WTC11 (cell line): Measurements from ENCODE around the gene ATG13. TPM values are rescaled to one million over a fixed set of nuclear protein-coding genes. Genes with fewer than 3 reads are reported as not detected.

Source experiments
- ATAC-seq: fragments of 200-7000 bp; cut with Tn5 transposase; 2 replicates; pipeline ENCODE4 v1.10.0; 2021; ENCODE audit warnings: mild to moderate bottlenecking, moderate library complexity
- CTCF ChIA-PET: fragments of 300-600 bp; sonication (Branson Sonifier 250); formaldehyde crosslinking; loops from one replicate; lab custom pipeline; 2021; ENCODE audit warnings: antibody characterized with exemption; lab: Charles Lee
- POLR2A ChIA-PET: fragments of 350-600 bp; sonication (Branson Sonifier 250); formaldehyde crosslinking; loops from one replicate; lab custom pipeline; 2021; ENCODE audit warnings: antibody characterized with exemption; lab: Charles Lee
- DNase-seq: peaks from one replicate; pipeline ENCODE4 v3.0.0; 2021; ENCODE audit warnings: low spot score
- H3K27ac Mint-ChIP-seq: 2 replicates; pipeline ENCODE4 v1.8.0; 2021; ENCODE audit warnings: mixed read lengths
- H3K27me3 Mint-ChIP-seq: 2 replicates; pipeline ENCODE4 v1.8.0; 2021; ENCODE audit warnings: low read depth, mild to moderate bottlenecking, moderate library complexity, mixed read lengths
- H3K36me3 Mint-ChIP-seq: 2 replicates; pipeline ENCODE4 v1.8.0; 2021; ENCODE audit warnings: mixed read lengths
- H3K4me1 Mint-ChIP-seq: 2 replicates; pipeline ENCODE4 v1.8.0; 2022; ENCODE audit warnings: mixed read lengths
- H3K4me3 Mint-ChIP-seq: 2 replicates; pipeline ENCODE4 v1.8.0; 2021; ENCODE audit warnings: mild to moderate bottlenecking, moderate library complexity, mixed read lengths
- H3K9me3 Mint-ChIP-seq: 2 replicates; pipeline ENCODE4 v1.8.0; 2021; ENCODE audit warnings: mixed read lengths
- CBFB ChIP-seq: sonication (generic); formaldehyde crosslinking; IDR thresholded peaks from 2 replicates; pipeline ENCODE4 v1.8.1; 2022; ENCODE audit warnings: mild to moderate bottlenecking, low read depth, missing genetic modification reagents
- CREM ChIP-seq: sonication (generic); formaldehyde crosslinking; IDR thresholded peaks from 2 replicates; pipeline ENCODE4 v1.8.1; 2022; ENCODE audit warnings: mild to moderate bottlenecking, missing genetic modification reagents, moderate library complexity
- E2F5 ChIP-seq: sonication (generic); formaldehyde crosslinking; IDR thresholded peaks from 2 replicates; pipeline ENCODE4 v1.8.1; 2022; ENCODE audit warnings: mild to moderate bottlenecking, moderate library complexity, missing genetic modification reagents
- ESRRA ChIP-seq: sonication (generic); formaldehyde crosslinking; IDR thresholded peaks from 2 replicates; pipeline ENCODE4 v1.8.1; 2022; ENCODE audit warnings: mild to moderate bottlenecking, missing genetic modification reagents, borderline replicate concordance
- FOXJ3 ChIP-seq: sonication (generic); formaldehyde crosslinking; IDR thresholded peaks from 2 replicates; pipeline ENCODE4 v1.9.0; 2021; ENCODE audit warnings: missing genetic modification reagents, mild to moderate bottlenecking, borderline replicate concordance
- GTF2I ChIP-seq: fragments of 250-450 bp; sonication (Bioruptor Pico); conservative IDR thresholded peaks from 2 replicates; pipeline ENCODE4 v1.4.0; 2021; ENCODE audit warnings: mild to moderate bottlenecking
- JAZF1 ChIP-seq: fragments of 250-450 bp; sonication (Bioruptor Pico); IDR thresholded peaks from 2 replicates; pipeline ENCODE4 v1.9.0; 2021; ENCODE audit warnings: moderate library complexity, mild to moderate bottlenecking, inconsistent platforms
- MAX ChIP-seq: sonication (generic); formaldehyde crosslinking; IDR thresholded peaks from 2 replicates; pipeline ENCODE4 v1.8.0; 2022; ENCODE audit warnings: mild to moderate bottlenecking, missing genetic modification reagents
- NFATC4 ChIP-seq: fragments of 250-450 bp; sonication (Bioruptor Pico); IDR thresholded peaks from 2 replicates; pipeline ENCODE4 v1.9.0; 2021; ENCODE audit warnings: mild to moderate bottlenecking
- NFE2L1 ChIP-seq: sonication (generic); formaldehyde crosslinking; IDR thresholded peaks from 2 replicates; pipeline ENCODE4 v1.8.1; 2023; ENCODE audit warnings: missing genetic modification reagents
- NFYB ChIP-seq: sonication (generic); formaldehyde crosslinking; conservative IDR thresholded peaks from 2 replicates; pipeline ENCODE4 v1.8.0; 2022; ENCODE audit warnings: low read depth, missing genetic modification reagents
- NR2C2 ChIP-seq: sonication (generic); formaldehyde crosslinking; IDR thresholded peaks from 2 replicates; pipeline ENCODE4 v1.8.0; 2022; ENCODE audit warnings: mild to moderate bottlenecking, missing genetic modification reagents
- OVOL2 ChIP-seq: fragments of 250-450 bp; sonication (Bioruptor Pico); IDR thresholded peaks from 2 replicates; pipeline ENCODE4 v1.9.0; 2021; ENCODE audit warnings: mild to moderate bottlenecking, borderline replicate concordance
- PRRX2 ChIP-seq: fragments of 250-450 bp; sonication (Bioruptor Pico); IDR thresholded peaks from 2 replicates; pipeline ENCODE4 v1.8.0; 2021; ENCODE audit warnings: mild to moderate bottlenecking
- SOX15 ChIP-seq: fragments of 250-450 bp; sonication (Bioruptor Pico); IDR thresholded peaks from 2 replicates; pipeline ENCODE4 v1.9.0; 2021; ENCODE audit warnings: mild to moderate bottlenecking
- TP53 ChIP-seq: sonication (generic); formaldehyde crosslinking; IDR thresholded peaks from 2 replicates; pipeline ENCODE4 v1.8.1; 2023; ENCODE audit warnings: mild to moderate bottlenecking, missing genetic modification reagents
- ZNF121 ChIP-seq: sonication (generic); formaldehyde crosslinking; IDR thresholded peaks from 2 replicates; pipeline ENCODE4 v1.8.0; 2023; ENCODE audit warnings: missing genetic modification reagents
- ZNF423 ChIP-seq: fragments of 250-450 bp; sonication (Bioruptor Pico); IDR thresholded peaks from 2 replicates; pipeline ENCODE4 v2.1.2; 2022; ENCODE audit warnings: mild to moderate bottlenecking, moderate library complexity
- ZNF425 ChIP-seq: fragments of 250-450 bp; sonication (Bioruptor Pico); conservative IDR thresholded peaks from 2 replicates; pipeline ENCODE4 v1.9.0; 2021; ENCODE audit warnings: mild to moderate bottlenecking
- ZSCAN18 ChIP-seq: fragments of 250-450 bp; sonication (Bioruptor Pico); IDR thresholded peaks from 2 replicates; pipeline ENCODE4 v2.1.2; 2022; ENCODE audit warnings: mild to moderate bottlenecking, moderate library complexity
- total RNA-seq: library from RNA; stranded (reverse); gene quantifications from 3 replicates; pipeline ENCODE4 v1.2.3, GENCODE V29; 2021
- TF ChIP-seq, protein P1 (sequence below): sonication (generic); formaldehyde crosslinking; IDR thresholded peaks from 2 replicates; pipeline ENCODE4 v1.8.1; 2022; ENCODE audit warnings: mild to moderate bottlenecking, missing genetic modification reagents, moderate library complexity, borderline replicate concordance
- TF ChIP-seq, protein P2 (sequence below): sonication (generic); formaldehyde crosslinking; IDR thresholded peaks from 2 replicates; pipeline ENCODE4 v1.8.1; 2023; ENCODE audit warnings: mild to moderate bottlenecking, missing genetic modification reagents

ATG13 gene
- total RNA-seq, 1 experiment from 2014 or later = 85.4 TPM

DNA sequence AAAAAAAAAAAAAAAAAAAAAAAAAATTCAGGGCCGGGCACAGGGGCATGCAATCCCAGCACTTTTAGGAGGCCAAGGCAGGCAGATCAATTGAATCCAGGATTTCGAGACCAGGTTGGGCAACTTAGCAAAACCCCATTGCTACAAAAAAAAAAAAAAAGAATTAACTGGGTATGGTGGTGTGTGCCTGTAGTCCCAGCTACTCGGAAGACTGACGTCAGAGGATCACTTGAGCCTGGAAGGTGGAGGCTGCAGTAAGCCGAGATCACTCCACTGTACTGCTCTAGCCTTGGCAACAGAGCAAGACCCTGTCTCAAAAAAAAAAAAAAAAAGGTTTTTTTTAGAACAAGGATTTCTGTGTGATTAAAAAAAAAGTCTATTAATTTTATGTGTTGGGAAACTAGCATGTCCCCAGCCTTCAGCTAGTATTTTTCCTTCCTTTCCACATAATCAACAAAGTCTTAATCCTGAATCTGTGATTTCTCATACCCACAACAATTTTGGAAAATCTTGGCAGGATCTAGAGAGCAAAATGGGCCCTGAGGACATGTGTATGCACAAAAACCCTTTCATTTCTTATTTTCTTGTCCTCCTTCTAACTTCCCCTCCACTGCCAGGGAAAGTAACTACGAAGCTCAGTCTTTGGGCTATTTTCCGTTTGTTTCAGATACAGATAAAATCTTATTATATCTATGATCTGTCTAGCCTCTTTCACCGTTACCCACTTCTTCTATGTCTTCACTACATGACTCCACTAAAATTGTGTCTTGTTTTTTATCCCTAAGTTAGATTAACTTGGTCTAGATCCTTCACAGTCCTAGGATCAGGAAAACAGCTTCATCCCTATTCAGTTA is 17.8 kb upstream of the ATG13 start (continued):
- TF ChIP-seq NR2C2 (CRISPR knock-in tag) (no peak), PRRX2 (CRISPR knock-in tag) (no peak), ESRRA (CRISPR knock-in tag) (no peak), SOX15 (no peak), GTF2I (CRISPR knock-in tag) (no peak), FOXJ3 (CRISPR knock-in tag) (no peak)
- TF ChIP-seq, all 79 proteins: peak for 0

- Mint-ChIP-seq H3K4me1 (no peaks in the 10 kb centered on the region), H3K4me3 (no peak overlapping the region), H3K9me3 (no peaks in the 10 kb centered on the region), H3K27ac (no peak overlapping the region), H3K36me3 (no peaks in the 10 kb centered on the region), H3K27me3 (no peaks in the 10 kb centered on the region)
- ChIA-PET POLR2A (no interaction called here), CTCF (interaction anchor here (0.7 to 1.6 kb wide), 2 partner anchors 71 to 155 kb away, joined by 4 read pairs; no protein-coding TSS in a partner anchor)
- TF ChIP-seq NR2C2 (CRISPR knock-in tag) (no peak), MAX (no peak), ZSCAN18 (CRISPR knock-in tag) (no peak), ZNF425 (CRISPR knock-in tag) (no peak), JAZF1 (CRISPR knock-in tag) (no peak), NFATC4 (CRISPR knock-in tag) (no peak), CBFB (CRISPR knock-in tag) (no peak), E2F5 (CRISPR knock-in tag) (no peak), ZNF423 (CRISPR knock-in tag) (no peak), PRRX2 (CRISPR knock-in tag) (no peak), OVOL2 (CRISPR knock-in tag) (no peak)
- TF ChIP-seq, protein P1, sequence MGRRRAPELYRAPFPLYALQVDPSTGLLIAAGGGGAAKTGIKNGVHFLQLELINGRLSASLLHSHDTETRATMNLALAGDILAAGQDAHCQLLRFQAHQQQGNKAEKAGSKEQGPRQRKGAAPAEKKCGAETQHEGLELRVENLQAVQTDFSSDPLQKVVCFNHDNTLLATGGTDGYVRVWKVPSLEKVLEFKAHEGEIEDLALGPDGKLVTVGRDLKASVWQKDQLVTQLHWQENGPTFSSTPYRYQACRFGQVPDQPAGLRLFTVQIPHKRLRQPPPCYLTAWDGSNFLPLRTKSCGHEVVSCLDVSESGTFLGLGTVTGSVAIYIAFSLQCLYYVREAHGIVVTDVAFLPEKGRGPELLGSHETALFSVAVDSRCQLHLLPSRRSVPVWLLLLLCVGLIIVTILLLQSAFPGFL (CRISPR knock-in tag) = no peak
- no peak for ATAC-seq
- no peak for DNase-seq
Measured at GRCh38 chr11:46600194-46600960, 17.0 kb upstream of the ATG13 start.

GRCh38 chr11:46601129-46601528 is 16.2 kb upstream of the ATG13 start:
- CTCF ChIA-PET = interaction anchor here (1.6 kb wide), 1 partner anchor 72 kb away, joined by 4 read pairs; no protein-coding TSS in a partner anchor
- no peaks in the 10 kb centered on the region for H3K36me3 Mint-ChIP-seq
- no peak overlapping the region for H3K27ac Mint-ChIP-seq
- H3K9me3 Mint-ChIP-seq = no peaks in the 10 kb centered on the region
- no peak overlapping the region for H3K4me3 Mint-ChIP-seq
- TF ChIP-seq NFYB (CRISPR knock-in tag) (no peak), NFATC4 (CRISPR knock-in tag) (no peak), CREM (no peak), TP53 (CRISPR knock-in tag) (no peak), ZNF121 (CRISPR knock-in tag) (no peak), NFE2L1 (CRISPR knock-in tag) (no peak)
- TF ChIP-seq, protein P2, sequence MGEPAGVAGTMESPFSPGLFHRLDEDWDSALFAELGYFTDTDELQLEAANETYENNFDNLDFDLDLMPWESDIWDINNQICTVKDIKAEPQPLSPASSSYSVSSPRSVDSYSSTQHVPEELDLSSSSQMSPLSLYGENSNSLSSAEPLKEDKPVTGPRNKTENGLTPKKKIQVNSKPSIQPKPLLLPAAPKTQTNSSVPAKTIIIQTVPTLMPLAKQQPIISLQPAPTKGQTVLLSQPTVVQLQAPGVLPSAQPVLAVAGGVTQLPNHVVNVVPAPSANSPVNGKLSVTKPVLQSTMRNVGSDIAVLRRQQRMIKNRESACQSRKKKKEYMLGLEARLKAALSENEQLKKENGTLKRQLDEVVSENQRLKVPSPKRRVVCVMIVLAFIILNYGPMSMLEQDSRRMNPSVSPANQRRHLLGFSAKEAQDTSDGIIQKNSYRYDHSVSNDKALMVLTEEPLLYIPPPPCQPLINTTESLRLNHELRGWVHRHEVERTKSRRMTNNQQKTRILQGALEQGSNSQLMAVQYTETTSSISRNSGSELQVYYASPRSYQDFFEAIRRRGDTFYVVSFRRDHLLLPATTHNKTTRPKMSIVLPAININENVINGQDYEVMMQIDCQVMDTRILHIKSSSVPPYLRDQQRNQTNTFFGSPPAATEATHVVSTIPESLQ = no peak
- DNase-seq = no peak
- ATAC-seq = no peak
- POLR2A ChIA-PET = no interaction called here
- no peaks in the 10 kb centered on the region for H3K4me1 Mint-ChIP-seq
- H3K27me3 Mint-ChIP-seq = no peaks in the 10 kb centered on the region
